Colonic mucosa (tissue), 4 donors: ENCODE results near the gene LBP. TPM values are rescaled to one million over a fixed set of nuclear protein-coding genes. Genes with fewer than 3 reads are reported as not detected.
A peak's percentile ranks its signal among the peaks of the same experiment; 100 is the strongest.

ENCODE experiments used
- DNase-seq: peaks from one replicate; pipeline ENCODE4 v3.0.0-alpha.2; 2020
- H3K27ac ChIP-seq: fragments of 200-600 bp; one replicate; pipeline ENCODE4 v1.8.0; 2021
- H3K27me3 ChIP-seq: fragments of 200-600 bp; one replicate; pipeline ENCODE4 v1.8.0; 2021
- H3K36me3 ChIP-seq: fragments of 200-600 bp; one replicate; pipeline ENCODE4 v1.8.0; 2021
- H3K4me1 ChIP-seq: fragments of 200-600 bp; one replicate; pipeline ENCODE4 v1.8.0; 2021; ENCODE audit warnings: mild to moderate bottlenecking
- H3K4me3 ChIP-seq: fragments of 200-600 bp; one replicate; pipeline ENCODE4 v1.8.0; 2021
- H3K9ac ChIP-seq, 2 donors: one replicate each; pipeline ENCODE4 v1.7.0; 2013; ENCODE audit warnings: control low read depth in 2 of 2, low read depth in 2 of 2, low read length in 2 of 2
- H3K9me3 ChIP-seq: fragments of 200-600 bp; one replicate; pipeline ENCODE4 v1.8.0; 2021
- CTCF ChIP-seq: fragments of 200-600 bp; IDR thresholded peaks from one replicate; pipeline ENCODE4 v1.8.0; 2022; ENCODE audit warnings: antibody characterized with exemption, mild to moderate bottlenecking
- intact Hi-C: fragments of 100-400 bp; cut with DNase I; formaldehyde crosslinking; loops from one replicate; pipeline ENCODE4 v1.14.1; 2022
- total RNA-seq, 2 donors: library from RNA; stranded (reverse); fragmentation: NEBNext Ultra II Directional in 1 of 2; extraction: Animal tissue kit (Norgen Biotek cat#: 25700) in 1 of 2; gene quantifications; one replicate each; pipeline ENCODE4 v1.2.1, GENCODE V29; 2021
- donor health status: healthy.
- donor health status: DM: no; HTN: no; CAD: no.
- donor health status: DM: no; HTN: no; CAD: no.

LBP gene
- total RNA-seq: under 1 TPM in 1 of 2 donors, not detected in 1; 0.32 TPM

GRCh38 chr20:38346247-38346651 lies at the start of gene LBP:
LBP (plus strand) TSS chr20:38346482; CDS start chr20:38346517, 35 bp downstream.
- Histone ChIP-seq H3K27me3 (no peaks in the 10 kb centered on the region), H3K9ac (no peak within 1 kb of the TSS), H3K9me3 (no peaks in the 10 kb centered on the region), H3K36me3 (no peaks in the 10 kb centered on the region), H3K27ac (no peak within 1 kb of the TSS), H3K4me3 (no peak within 1 kb of the TSS), H3K4me1 (peaks cover 3% of the 10 kb centered on the region)
- TF ChIP-seq CTCF: no peak
- DNase-seq: no peak
- intact Hi-C loops: no loop called here

GRCh38 chr20:38297916-38298674 lies 48.2 kb upstream of the LBP start:
- intact Hi-C loops: no loop called here
- H3K27ac ChIP-seq: peak overlapping the region; percentile 22
- no peak overlapping the region for H3K4me3 ChIP-seq
- no peak for DNase-seq
- no peak for TF ChIP-seq CTCF
- peak overlapping the region in 1 of 2 donors; percentile 34 for H3K9ac ChIP-seq
- H3K36me3 ChIP-seq: no peaks in the 10 kb centered on the region
- no peaks in the 10 kb centered on the region for H3K27me3 ChIP-seq
- no peaks in the 10 kb centered on the region for H3K4me1 ChIP-seq
- H3K9me3 ChIP-seq: no peaks in the 10 kb centered on the region

- DNase-seq: peak; percentile 38
- no peak overlapping the region for H3K4me3 ChIP-seq
- H3K9ac ChIP-seq: peak overlapping the region in 1 of 2 donors; percentile 34
- no peaks in the 10 kb centered on the region for H3K36me3 ChIP-seq
- no peaks in the 10 kb centered on the region for H3K9me3 ChIP-seq
- H3K27me3 ChIP-seq: no peaks in the 10 kb centered on the region
- no peaks in the 10 kb centered on the region for H3K4me1 ChIP-seq
- intact Hi-C loops: no loop called here
- no peak for TF ChIP-seq CTCF
- H3K27ac ChIP-seq: peak overlapping the region; percentile 22
These were observed 47.5 kb upstream of the LBP start for GRCh38 chr20:38298768-38299288.

GRCh38 chr20:38299963-38300362 lies 46.3 kb upstream of the LBP start:
- Histone ChIP-seq H3K9me3 (no peaks in the 10 kb centered on the region), H3K4me3 (no peak overlapping the region), H3K27me3 (no peaks in the 10 kb centered on the region), H3K9ac (no peak overlapping the region), H3K27ac (no peak overlapping the region), H3K4me1 (no peaks in the 10 kb centered on the region), H3K36me3 (no peaks in the 10 kb centered on the region)
- intact Hi-C loops: no loop called here
- TF ChIP-seq CTCF: no peak
- DNase-seq: no peak

GRCh38 chr20:38300438-38300837 lies 45.8 kb upstream of the LBP start:
- Histone ChIP-seq H3K36me3 (no peaks in the 10 kb centered on the region), H3K27ac (no peak overlapping the region), H3K9me3 (no peaks in the 10 kb centered on the region), H3K27me3 (no peaks in the 10 kb centered on the region), H3K4me3 (no peak overlapping the region), H3K9ac (no peak overlapping the region), H3K4me1 (no peaks in the 10 kb centered on the region)
- TF ChIP-seq CTCF: no peak
- intact Hi-C loops: no loop called here
- no peak for DNase-seq
